HepG2 (cell line): Measurements from ENCODE around the gene GNG12. TPM values are rescaled to one million over a fixed set of nuclear protein-coding genes. Genes with fewer than 3 reads are reported as not detected.

ENCODE experiments used
- ARID5B ChIP-seq: IDR thresholded peaks from 2 replicates; pipeline ENCODE4 v1.4.0; 2020; ENCODE audit warnings: mild to moderate bottlenecking, missing genetic modification reagents
- GABPA ChIP-seq, 2 experiments: IDR thresholded peaks; 2 replicates each; pipeline ENCODE4 v1.6.1; 2011 to 2016; ENCODE audit warnings: low read depth in 2 of 2, low read length in 1 of 2, missing biosample characterization in 1 of 2, missing genetic modification characterization in 1 of 2
- GABPB1 ChIP-seq: IDR thresholded peaks from 2 replicates; pipeline ENCODE4 v1.6.1; 2016; ENCODE audit warnings: mild to moderate bottlenecking, missing genetic modification reagents, moderate library complexity, missing compliant biosample characterization
- GATAD2A ChIP-seq: IDR thresholded peaks from 2 replicates; pipeline ENCODE4 v1.6.1; 2016
- HOMEZ ChIP-seq: IDR thresholded peaks from 2 replicates; pipeline ENCODE4 v1.6.1; 2016; ENCODE audit warnings: low read depth
- HOXA9 ChIP-seq: sonication (generic); formaldehyde crosslinking; IDR thresholded peaks from 2 replicates; pipeline ENCODE4 v1.8.1; 2022; ENCODE audit warnings: missing genetic modification reagents, mild to moderate bottlenecking, moderate library complexity, borderline replicate concordance
- KLF11 ChIP-seq: IDR thresholded peaks from 2 replicates; pipeline ENCODE4 v1.6.1; 2016; ENCODE audit warnings: missing compliant biosample characterization
- NFE2 ChIP-seq: sonication (generic); formaldehyde crosslinking; IDR thresholded peaks from 2 replicates; pipeline ENCODE4 v1.4.0; 2020; ENCODE audit warnings: missing genetic modification reagents
- PLRG1 ChIP-seq: fragments of 450-650 bp; conservative IDR thresholded peaks from 2 replicates; pipeline ENCODE4 v1.6.1; 2016
- SIX1 ChIP-seq: sonication (generic); formaldehyde crosslinking; IDR thresholded peaks from 2 replicates; pipeline ENCODE4 v1.4.0; 2020; ENCODE audit warnings: missing genetic modification reagents, borderline replicate concordance
- TCF7 ChIP-seq: sonication (generic); IDR thresholded peaks from 2 replicates; pipeline ENCODE4 v1.6.1; 2016; ENCODE audit warnings: antibody characterized with exemption, low read depth
- TGIF2 ChIP-seq: IDR thresholded peaks from 2 replicates; pipeline ENCODE4 v1.6.1; 2016; ENCODE audit warnings: control low read depth, missing compliant biosample characterization
- UBTF ChIP-seq: sonication (generic); formaldehyde crosslinking; IDR thresholded peaks from 2 replicates; pipeline ENCODE4 v1.4.0; 2020; ENCODE audit warnings: mild to moderate bottlenecking, missing genetic modification reagents
- WIZ ChIP-seq: sonication (generic); formaldehyde crosslinking; IDR thresholded peaks from 2 replicates; pipeline ENCODE4 v1.5.1; 2020; ENCODE audit warnings: mild to moderate bottlenecking, missing genetic modification reagents
- ZNF18 ChIP-seq: sonication (generic); formaldehyde crosslinking; IDR thresholded peaks from 2 replicates; pipeline ENCODE4 v1.8.0; 2022; ENCODE audit warnings: mild to moderate bottlenecking, missing genetic modification reagents; ENCODE audit not compliant: insufficient replicate concordance
- ZNF670 ChIP-seq: sonication (generic); formaldehyde crosslinking; IDR thresholded peaks from 2 replicates; pipeline ENCODE4 v1.8.0; 2022; ENCODE audit warnings: mild to moderate bottlenecking, missing genetic modification reagents, borderline replicate concordance
- ZXDC ChIP-seq: sonication (generic); formaldehyde crosslinking; IDR thresholded peaks from 2 replicates; pipeline ENCODE4 v1.5.0; 2020; ENCODE audit warnings: mild to moderate bottlenecking, missing genetic modification reagents
- polyA plus RNA-seq, 8 experiments: library from polyadenylated mRNA; depleted of rRNA in 3 of 8; stranded (reverse) in 7 of 8; unstranded in 1 of 8; fragments of >200 nt; fragmentation: Illumina TruSeq in 4 of 8; extraction: Trizol in 4 of 8; gene quantifications; 2 replicates each; pipeline versions ENCODE4 v1.2.1 to v1.2.3, GENCODE V29; 2011 to 2016; ENCODE audit warnings: low read depth in 4 of 8, missing spikeins in 1 of 8, mixed read lengths in 1 of 8; ENCODE audit not compliant: insufficient read depth in 1 of 8
- total RNA-seq, 5 experiments: library from RNA; depleted of rRNA; stranded (reverse); fragments of >200 nt; fragmentation: Illumina TruSeq; extraction: Trizol; gene quantifications; 2 replicates each; pipeline ENCODE4 v1.2.3, GENCODE V29; 2016; ENCODE audit warnings: low read depth in 1 of 5

The GNG12 gene
- total and polyA plus RNA-seq, 2 of the 13 experiments (the other 11 are each of a cell fraction or from before 2014, with no cell fraction given) = 0.11 TPM

- TF ChIP-seq UBTF (CRISPR knock-in tag) (no peak), ARID5B (peak; percentile 95), GABPB1 (0 out of 2 replicates have a peak, but pooled peaks have one; percentile 20), GATAD2A (CRISPR knock-in tag) (peak; percentile 90), KLF11 (peak; percentile 73; the same call in 1 of the 2 replicates), SIX1 (CRISPR knock-in tag) (peak; percentile 52; the same call in 1 of the 2 replicates), NFE2 (no peak), ZNF670 (CRISPR knock-in tag) (peak; percentile 75), WIZ (CRISPR knock-in tag) (no peak), TGIF2 (CRISPR knock-in tag) (peak; percentile 24; the same call in 1 of the 2 replicates), PLRG1 (no peak), GABPA (IDR thresholded peaks at IDR 0.05; ENCODE audit: low read depth, low read length) (no peak), GABPA (CRISPR knock-in tag; IDR thresholded peaks at IDR 0.05; ENCODE audit: low read depth) (peak; percentile 60; the same call in 1 of the 2 replicates), TCF7 (peak; percentile 90), ZXDC (CRISPR knock-in tag) (no peak), ZNF18 (CRISPR knock-in tag) (no peak), HOMEZ (peak; percentile 87; the same call in 1 of the 2 replicates), HOXA9 (CRISPR knock-in tag) (no peak)
Observed at GRCh38 chr1:67700692-67701410, 132.4 kb downstream of the GNG12 start (continued).
